ENCODE data around the gene EBI3.

- TF ChIP-seq CTCF (conservative IDR thresholded peaks at IDR 0.05) (no peak), EZH2 (IDR thresholded peaks at IDR 0.05; ENCODE audit: low read depth) (no peak)
These were observed 551 bp upstream of the EBI3 start for GRCh38 chr19:4228765-4229178.

Measured in PC-9 (cell line).